ENCODE measurements around the gene VTI1A. TPM values are rescaled to one million over a fixed set of nuclear protein-coding genes. Genes with fewer than 3 reads are reported as not detected.

The VTI1A gene
- total RNA-seq, 1 donor from 2014 or later, result 22.7 TPM

GRCh38 chr10:112564337-112564736, 117.3 kb downstream of the VTI1A start:
- Mint-ChIP-seq H3K4me3 (ENCODE audit: unreplicated experiment) (no peak overlapping the region), H3K27ac (ENCODE audit: unreplicated experiment) (no peak overlapping the region), H3K9me3 (ENCODE audit: low read depth) (no peaks in the 10 kb centered on the region), H3K27me3 (ENCODE audit: low read depth) (no peaks in the 10 kb centered on the region), H3K4me1 (ENCODE audit: low read depth) (peaks cover 16% of the 10 kb centered on the region), H3K36me3 (ENCODE audit: low read depth) (peaks cover 1% of the 10 kb centered on the region)
- no peak for DNase-seq (ENCODE audit: low spot score)
- TF ChIP-seq, protein P1, sequence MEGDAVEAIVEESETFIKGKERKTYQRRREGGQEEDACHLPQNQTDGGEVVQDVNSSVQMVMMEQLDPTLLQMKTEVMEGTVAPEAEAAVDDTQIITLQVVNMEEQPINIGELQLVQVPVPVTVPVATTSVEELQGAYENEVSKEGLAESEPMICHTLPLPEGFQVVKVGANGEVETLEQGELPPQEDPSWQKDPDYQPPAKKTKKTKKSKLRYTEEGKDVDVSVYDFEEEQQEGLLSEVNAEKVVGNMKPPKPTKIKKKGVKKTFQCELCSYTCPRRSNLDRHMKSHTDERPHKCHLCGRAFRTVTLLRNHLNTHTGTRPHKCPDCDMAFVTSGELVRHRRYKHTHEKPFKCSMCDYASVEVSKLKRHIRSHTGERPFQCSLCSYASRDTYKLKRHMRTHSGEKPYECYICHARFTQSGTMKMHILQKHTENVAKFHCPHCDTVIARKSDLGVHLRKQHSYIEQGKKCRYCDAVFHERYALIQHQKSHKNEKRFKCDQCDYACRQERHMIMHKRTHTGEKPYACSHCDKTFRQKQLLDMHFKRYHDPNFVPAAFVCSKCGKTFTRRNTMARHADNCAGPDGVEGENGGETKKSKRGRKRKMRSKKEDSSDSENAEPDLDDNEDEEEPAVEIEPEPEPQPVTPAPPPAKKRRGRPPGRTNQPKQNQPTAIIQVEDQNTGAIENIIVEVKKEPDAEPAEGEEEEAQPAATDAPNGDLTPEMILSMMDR (IDR thresholded peaks at IDR 0.05), result no peak

- Mint-ChIP-seq H3K9me3 (ENCODE audit: low read depth) (no peaks in the 10 kb centered on the region), H3K27ac (ENCODE audit: unreplicated experiment) (no peak overlapping the region), H3K27me3 (ENCODE audit: low read depth) (no peaks in the 10 kb centered on the region), H3K4me3 (ENCODE audit: unreplicated experiment) (no peak overlapping the region), H3K4me1 (ENCODE audit: low read depth) (peaks cover 16% of the 10 kb centered on the region), H3K36me3 (ENCODE audit: low read depth) (no peaks in the 10 kb centered on the region)
- no peak for DNase-seq (ENCODE audit: low spot score)
- TF ChIP-seq, protein P1 (IDR thresholded peaks at IDR 0.05), result peak; percentile 90
Measured at GRCh38 chr10:112565434-112566053, 118.5 kb downstream of the VTI1A start.

DNA sequence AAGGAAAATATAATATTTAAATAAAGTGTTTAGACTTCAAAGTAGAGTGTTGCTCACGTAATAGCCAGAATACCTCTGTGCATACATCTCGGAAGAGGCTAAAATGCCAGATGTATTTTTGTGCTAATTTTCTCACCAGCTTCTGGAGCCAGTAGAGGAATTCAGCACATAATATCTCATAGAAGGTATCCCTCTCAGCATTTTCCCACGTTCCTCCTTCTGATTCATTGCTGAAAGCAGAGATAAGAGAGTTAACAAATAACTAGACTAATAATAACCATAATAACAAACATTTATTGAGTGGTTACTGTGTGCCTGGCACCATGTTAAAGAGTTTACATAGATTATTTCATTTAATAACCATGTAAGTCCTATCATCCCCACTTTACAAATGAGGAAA, 123.6 kb downstream of the VTI1A start:
- DNase-seq (ENCODE audit: low spot score), result no peak
- H3K36me3 Mint-ChIP-seq (ENCODE audit: low read depth), result no peaks in the 10 kb centered on the region
- peaks cover under 1% of the 10 kb centered on the region for H3K4me1 Mint-ChIP-seq (ENCODE audit: low read depth)
- TF ChIP-seq, protein P1 (IDR thresholded peaks at IDR 0.05), result no peak
- no peaks in the 10 kb centered on the region for H3K27me3 Mint-ChIP-seq (ENCODE audit: low read depth)
- no peak overlapping the region for H3K27ac Mint-ChIP-seq (ENCODE audit: unreplicated experiment)
- no peak overlapping the region for H3K4me3 Mint-ChIP-seq (ENCODE audit: unreplicated experiment)
- H3K9me3 Mint-ChIP-seq (ENCODE audit: low read depth), result no peaks in the 10 kb centered on the region

GRCh38 chr10:112579578-112579977, 132.6 kb downstream of the VTI1A start:
- H3K4me1 Mint-ChIP-seq (ENCODE audit: low read depth), result peaks cover 14% of the 10 kb centered on the region
- H3K27me3 Mint-ChIP-seq (ENCODE audit: low read depth), result no peaks in the 10 kb centered on the region
- DNase-seq (ENCODE audit: low spot score), result no peak
- no peaks in the 10 kb centered on the region for H3K9me3 Mint-ChIP-seq (ENCODE audit: low read depth)
- TF ChIP-seq, protein P1 (IDR thresholded peaks at IDR 0.05), result no peak
- no peak overlapping the region for H3K27ac Mint-ChIP-seq (ENCODE audit: unreplicated experiment)
- H3K4me3 Mint-ChIP-seq (ENCODE audit: unreplicated experiment), result no peak overlapping the region
- peaks cover 4% of the 10 kb centered on the region for H3K36me3 Mint-ChIP-seq (ENCODE audit: low read depth)

- Mint-ChIP-seq H3K27me3 (ENCODE audit: low read depth) (no peaks in the 10 kb centered on the region), H3K9me3 (ENCODE audit: low read depth) (no peaks in the 10 kb centered on the region), H3K4me1 (ENCODE audit: low read depth) (peaks cover 21% of the 10 kb centered on the region), H3K27ac (ENCODE audit: unreplicated experiment) (no peak overlapping the region), H3K36me3 (ENCODE audit: low read depth) (peaks cover 4% of the 10 kb centered on the region), H3K4me3 (ENCODE audit: unreplicated experiment) (no peak overlapping the region)
- TF ChIP-seq, protein P1 (IDR thresholded peaks at IDR 0.05), result no peak
- no peak for DNase-seq (ENCODE audit: low spot score)
Measured at GRCh38 chr10:112580267-112580666, 133.3 kb downstream of the VTI1A start.
